ENCODE measurements around the gene VIPAS39. TPM values are rescaled to one million over a fixed set of nuclear protein-coding genes. Genes with fewer than 3 reads are reported as not detected.

The VIPAS39 gene
- total RNA-seq, 4 donors from 2014 or later: 19.0 to 55.3 (median 25.3) TPM

DNA sequence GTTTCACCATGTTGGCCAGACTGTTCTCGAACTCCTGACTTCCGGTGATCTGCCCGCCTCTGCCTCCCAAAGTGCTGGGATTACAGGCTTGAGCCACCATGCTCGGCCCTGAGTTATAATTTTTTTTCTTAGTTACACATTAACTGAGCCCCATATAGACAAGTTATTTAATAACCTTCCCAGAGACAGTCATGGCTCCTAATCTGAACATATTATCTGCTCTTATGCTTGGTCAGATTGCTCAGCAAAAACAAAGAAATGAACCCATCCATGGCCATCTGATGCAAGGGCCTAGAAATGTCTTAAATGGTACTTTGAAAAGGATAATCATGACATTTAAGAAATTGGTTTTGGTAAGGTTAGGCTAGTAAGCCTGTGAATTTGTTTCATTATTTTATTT is 67.2 kb downstream of the VIPAS39 start:
- H3K9me3 ChIP-seq: no peaks in the 10 kb centered on the region
- no peaks in the 10 kb centered on the region for H3K4me1 ChIP-seq
- no peak overlapping the region for H3K4me3 ChIP-seq
- DNase-seq: no peak
- H3K27me3 ChIP-seq: no peaks in the 10 kb centered on the region
- H3K36me3 ChIP-seq: no peaks in the 10 kb centered on the region
- H3K27ac ChIP-seq: no peak overlapping the region
- no peak for TF ChIP-seq POLR2A (IDR thresholded peaks at IDR 0.05)
- TF ChIP-seq, protein P1, sequence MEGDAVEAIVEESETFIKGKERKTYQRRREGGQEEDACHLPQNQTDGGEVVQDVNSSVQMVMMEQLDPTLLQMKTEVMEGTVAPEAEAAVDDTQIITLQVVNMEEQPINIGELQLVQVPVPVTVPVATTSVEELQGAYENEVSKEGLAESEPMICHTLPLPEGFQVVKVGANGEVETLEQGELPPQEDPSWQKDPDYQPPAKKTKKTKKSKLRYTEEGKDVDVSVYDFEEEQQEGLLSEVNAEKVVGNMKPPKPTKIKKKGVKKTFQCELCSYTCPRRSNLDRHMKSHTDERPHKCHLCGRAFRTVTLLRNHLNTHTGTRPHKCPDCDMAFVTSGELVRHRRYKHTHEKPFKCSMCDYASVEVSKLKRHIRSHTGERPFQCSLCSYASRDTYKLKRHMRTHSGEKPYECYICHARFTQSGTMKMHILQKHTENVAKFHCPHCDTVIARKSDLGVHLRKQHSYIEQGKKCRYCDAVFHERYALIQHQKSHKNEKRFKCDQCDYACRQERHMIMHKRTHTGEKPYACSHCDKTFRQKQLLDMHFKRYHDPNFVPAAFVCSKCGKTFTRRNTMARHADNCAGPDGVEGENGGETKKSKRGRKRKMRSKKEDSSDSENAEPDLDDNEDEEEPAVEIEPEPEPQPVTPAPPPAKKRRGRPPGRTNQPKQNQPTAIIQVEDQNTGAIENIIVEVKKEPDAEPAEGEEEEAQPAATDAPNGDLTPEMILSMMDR (IDR thresholded peaks at IDR 0.05): no peak

DNA sequence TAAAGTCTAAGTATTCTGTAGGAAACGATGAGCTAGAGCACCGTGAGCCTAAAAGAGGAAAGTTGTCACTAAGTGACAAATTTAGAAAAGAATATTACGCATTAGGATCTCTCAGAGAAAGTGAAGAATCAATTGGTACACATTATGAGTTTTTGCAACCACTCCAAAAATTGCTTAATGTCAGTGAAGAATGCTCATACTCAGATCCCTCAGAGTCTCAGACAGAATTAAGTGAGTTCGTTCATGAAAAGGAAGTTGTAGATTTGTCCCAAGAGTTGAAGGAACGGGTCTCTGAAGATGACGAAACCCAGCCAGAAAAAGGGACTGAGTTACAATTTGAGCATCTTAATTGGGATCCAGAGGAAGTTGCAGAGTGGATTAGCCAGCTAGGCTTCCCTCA is 78.7 kb downstream of the VIPAS39 start:
- no peaks in the 10 kb centered on the region for H3K36me3 ChIP-seq
- TF ChIP-seq POLR2A (IDR thresholded peaks at IDR 0.05): no peak
- TF ChIP-seq, protein P1 (IDR thresholded peaks at IDR 0.05): no peak

DNA sequence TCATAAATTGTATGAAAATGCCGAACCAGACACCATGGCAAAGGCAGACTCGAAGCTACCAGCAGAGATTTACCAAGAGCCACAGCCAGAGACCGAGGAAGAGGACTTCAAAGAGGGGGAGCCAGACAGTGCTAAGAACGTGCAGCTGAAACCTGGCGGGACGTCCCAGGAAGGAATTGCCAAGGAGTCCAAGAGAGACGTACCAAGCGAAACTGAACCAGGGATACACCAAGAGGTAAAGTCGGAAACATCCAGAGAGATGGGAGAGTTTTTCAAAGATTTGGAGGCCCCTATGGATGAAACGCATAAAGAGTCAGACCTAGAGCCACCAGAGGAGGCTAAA is 79.9 kb downstream of the VIPAS39 start:
- H3K27ac ChIP-seq: peak overlapping the region in 2 of 4 donors; percentile 75 to 95
- no peaks in the 10 kb centered on the region for H3K27me3 ChIP-seq
- DNase-seq: no peak
- peak overlapping the region; percentile 80 to 98 (median 90) for H3K4me3 ChIP-seq
- no peaks in the 10 kb centered on the region for H3K9me3 ChIP-seq
- no peak for TF ChIP-seq POLR2A (IDR thresholded peaks at IDR 0.05)
- no peaks in the 10 kb centered on the region for H3K36me3 ChIP-seq
- H3K4me1 ChIP-seq: peaks cover 0 to 15% (median 0%) of the 10 kb centered on the region in 4 donors

More for the DNA sequence above, 78.7 kb downstream of the VIPAS39 start:
- Histone ChIP-seq H3K27ac (no peak overlapping the region), H3K4me1 (peaks cover 0 to 15% (median 0%) of the 10 kb centered on the region in 4 donors), H3K9me3 (no peaks in the 10 kb centered on the region), H3K4me3 (no peak overlapping the region), H3K27me3 (no peaks in the 10 kb centered on the region)
- DNase-seq: no peak

DNA sequence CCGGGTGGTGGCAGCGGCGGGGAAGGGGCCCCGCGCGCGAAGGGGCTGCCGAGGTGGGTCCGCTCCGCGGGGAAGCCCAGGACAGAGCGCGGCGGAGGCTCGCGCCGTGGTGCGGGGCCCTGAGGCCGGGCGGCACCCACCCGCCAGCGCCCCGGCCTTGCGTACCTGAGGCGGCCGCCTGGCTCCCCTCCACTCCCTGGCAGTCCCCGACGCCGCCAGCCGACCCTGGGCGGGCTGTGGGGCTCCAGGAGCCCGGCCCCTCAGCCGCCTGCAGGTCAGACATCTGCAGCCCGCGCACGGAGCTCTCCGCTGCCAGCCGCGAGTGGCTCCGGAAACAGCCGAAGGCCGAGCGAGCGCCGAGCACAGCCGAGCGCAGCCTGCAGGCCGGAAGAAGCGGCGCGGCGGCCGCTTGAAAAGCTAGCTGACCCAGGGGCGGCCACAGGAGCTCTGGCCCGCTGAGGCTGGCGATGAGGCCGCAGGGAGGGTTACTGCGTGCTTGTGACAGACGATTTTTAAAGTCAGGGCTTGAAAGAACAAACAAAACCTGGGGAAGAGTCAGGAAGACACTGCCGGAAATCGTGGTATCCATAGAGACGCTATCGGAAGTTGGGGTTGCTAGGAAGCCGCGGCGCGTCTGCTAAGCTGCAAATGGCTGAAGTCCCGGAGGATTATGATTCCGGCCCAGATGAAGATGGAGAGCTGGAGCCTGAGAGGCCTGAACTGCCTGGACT is 80.5 kb downstream of the VIPAS39 start, which contains the start of the genes SAMD15 and TMED8:
Gene SAMD15 (plus strand): TSS at position 609 of the 731 bp plus-strand sequence. CDS start 40 bp downstream, at position 649.
Gene TMED8 (minus strand): TSS at position 324 of the 731 bp plus-strand sequence. CDS start 41 bp downstream, at position 283.
- Histone ChIP-seq H3K27me3 (no peaks in the 10 kb centered on the region), H3K9me3 (no peaks in the 10 kb centered on the region), H3K4me1 (peaks cover 0 to 15% (median 0%) of the 10 kb centered on the region in 4 donors), H3K27ac (peak within 1 kb of the TSS; percentile 75 to 95 (median 82)), H3K4me3 (peak within 1 kb of the TSS; percentile 80 to 98 (median 90)), H3K36me3 (no peaks in the 10 kb centered on the region)
- peak; percentile 7 to 44 for TF ChIP-seq POLR2A (IDR thresholded peaks at IDR 0.05)
- TF ChIP-seq, protein P1 (IDR thresholded peaks at IDR 0.05): peak in 3 of 6 experiments; percentile 11 to 43 (median 38)
- peak; percentile 80 to 92 (median 87) for DNase-seq

Small RNA genes lying within 50 kb of the gene (small RNA-seq; reads per million reads assigned to genes)
- 0 reads per million in 2 donors for gene RF00404

Other genes starting within 250 kb of the VIPAS39 start
- gene NGB, start 186.4 kb downstream of the VIPAS39 start, total RNA-seq: not detected
- gene POMT2, start 136.7 kb downstream of the VIPAS39 start, total RNA-seq: 10 to 100 TPM; 19.0 to 43.0 (median 31.6) TPM
- 10 to 100 TPM; 18.0 to 49.9 (median 36.0) TPM for gene GSTZ1, start 136.6 kb downstream of the VIPAS39 start, total RNA-seq
- 1 to 10 TPM; 7.4 to 9.9 (median 7.5) TPM for gene TMED8, start 80.5 kb downstream of the VIPAS39 start, total RNA-seq
- gene SAMD15, start 80.2 kb downstream of the VIPAS39 start, total RNA-seq: 1 to 10 TPM in 1 of 4 donors, under 1 TPM in 1, not detected in 2; 0.35 to 1.7 TPM
- gene NOXRED1, start 34.1 kb downstream of the VIPAS39 start, total RNA-seq: 1 to 10 TPM in 2 of 4 donors, not detected in 2; 1.2 to 2.8 TPM
- 100 to 1,000 TPM in 1 of 4 donors, 10 to 100 TPM in 3; 56.6 to 129 (median 80.9) TPM for gene AHSA1, start 492 bp upstream of the VIPAS39 start, total RNA-seq
- not detected for gene ISM2, start 41.2 kb upstream of the VIPAS39 start, total RNA-seq
- 10 to 100 TPM; 21.6 to 35.5 (median 29.8) TPM for gene SPTLC2, start 159.0 kb upstream of the VIPAS39 start, total RNA-seq